Sigmoid colon (tissue), 7 donors: ENCODE results near the gene HDAC9. TPM values are rescaled to one million over a fixed set of nuclear protein-coding genes. Genes with fewer than 3 reads are reported as not detected.

Experiments
- DNase-seq: peaks from one replicate; pipeline ENCODE4 v3.0.0-alpha.2; 2019
- H3K27ac ChIP-seq, 4 donors: fragments of 200-600 bp; sonication (generic); one replicate each; pipeline ENCODE4 v1.5.1; 2016 to 2019; ENCODE audit warnings: mild to moderate bottlenecking in 1 of 4
- H3K27me3 ChIP-seq, 3 donors: fragments of 200-600 bp; sonication (generic); one replicate each; pipeline ENCODE4 v1.5.1; 2019; ENCODE audit warnings: mild to moderate bottlenecking in 1 of 3
- H3K36me3 ChIP-seq, 4 donors: fragments of 200-600 bp; sonication (generic); one replicate each; pipeline ENCODE4 v1.5.1; 2016 to 2019
- H3K4me1 ChIP-seq, 4 donors: fragments of 200-600 bp; sonication (generic); one replicate each; pipeline ENCODE4 v1.5.1; 2017 to 2019
- H3K4me3 ChIP-seq, 4 donors: fragments of 200-600 bp; sonication (generic); one replicate each; pipeline ENCODE4 v1.5.1; 2017 to 2019; ENCODE audit warnings: mild to moderate bottlenecking in 2 of 4, moderate library complexity in 1 of 4
- H3K9me3 ChIP-seq, 4 donors: fragments of 200-600 bp in 3 of 4; sonication (generic) in 3 of 4; one replicate each; pipeline versions ENCODE4 v1.5.1 to v1.6.1; 2013 to 2019
- CTCF ChIP-seq, 4 experiments: fragments of 450-650 bp in 3 of 4; fragments of 200-600 bp in 1 of 4; IDR thresholded peaks; one replicate each; pipeline ENCODE4 v1.5.1; 2016 to 2019; ENCODE audit warnings: antibody characterized with exemption in 4 of 4, mild to moderate bottlenecking in 3 of 4, moderate library complexity in 2 of 4
- EP300 ChIP-seq, 4 donors: sonication (generic); formaldehyde crosslinking; IDR thresholded peaks; one replicate each; pipeline ENCODE4 v1.6.1; 2017; ENCODE audit warnings: antibody characterized with exemption in 4 of 4
- POLR2A ChIP-seq, 2 donors: fragments of 450-650 bp; IDR thresholded peaks; one replicate each; pipeline ENCODE4 v1.6.1; 2016; ENCODE audit warnings: antibody characterized with exemption in 2 of 2, mild to moderate bottlenecking in 2 of 2, moderate library complexity in 2 of 2
- POLR2AphosphoS5 ChIP-seq, 4 donors: sonication (generic); formaldehyde crosslinking; IDR thresholded peaks; one replicate each; pipeline ENCODE4 v1.6.1; 2017; ENCODE audit warnings: antibody characterized with exemption in 4 of 4
- WGBS, 2 donors: extraction: QIAGEN DNeasy Blood & Tissue Kit; methylation state at CpG; one replicate each; pipeline ENCODE4 v1.1.7; 2013; 5-methylcytosine and 5-hydroxymethylcytosine counted together
- intact Hi-C: fragments of 100-400 bp; cut with DNase I; formaldehyde crosslinking; loops from one replicate; pipeline ENCODE4 v1.15.1; 2023
- polyA plus RNA-seq, 3 donors: library from polyadenylated mRNA; stranded (reverse); fragments of 200-250 nt; gene quantifications; one replicate each; pipeline ENCODE4 v1.2.3, GENCODE V29; 2013
- total RNA-seq, 4 donors: library from RNA; depleted of rRNA; stranded (reverse); fragments of >200 nt; gene quantifications; one replicate each; pipeline ENCODE4 v1.1.0, GENCODE V29; 2016
- donor health status: healthy with polysubstance abuse.
- donor health status: Bipolar disorder and iron deficiency.
- donor health status: healthy.

The HDAC9 gene
- total and polyA plus RNA-seq, 7 donors: 2.4 to 38.2 (median 22.2) TPM

- H3K9me3 ChIP-seq: no peaks in the 10 kb centered on the region
- no peaks in the 10 kb centered on the region for H3K4me1 ChIP-seq
- intact Hi-C loops: no loop called here
- H3K27me3 ChIP-seq: no peaks in the 10 kb centered on the region
- TF ChIP-seq EP300 (IDR thresholded peaks at IDR 0.05) (no peak), POLR2A (IDR thresholded peaks at IDR 0.05) (no peak), POLR2AphosphoS5 (IDR thresholded peaks at IDR 0.05) (no peak), CTCF (IDR thresholded peaks at IDR 0.05) (no peak)
- WGBS, 2 donors: 15 to 38% methylated on average over 2 of the region's 2 CpGs
- no peak for DNase-seq
- no peak overlapping the region for H3K4me3 ChIP-seq
- no peaks in the 10 kb centered on the region for H3K36me3 ChIP-seq
- no peak overlapping the region for H3K27ac ChIP-seq
Measured at GRCh38 chr7:18577096-18577771, 81.7 kb downstream of the HDAC9 start.

GRCh38 chr7:18579698-18580097 is 84.1 kb downstream of the HDAC9 start:
- DNase-seq: no peak
- H3K36me3 ChIP-seq: no peaks in the 10 kb centered on the region
- no peak overlapping the region for H3K27ac ChIP-seq
- no peak overlapping the region for H3K4me3 ChIP-seq
- WGBS, 2 donors: 81 to 88% methylated on average over 4 of the region's 4 CpGs
- intact Hi-C loops: no loop called here
- no peak for TF ChIP-seq POLR2AphosphoS5 (IDR thresholded peaks at IDR 0.05)
- TF ChIP-seq POLR2A (IDR thresholded peaks at IDR 0.05): no peak
- no peak for TF ChIP-seq EP300 (IDR thresholded peaks at IDR 0.05)
- TF ChIP-seq CTCF (IDR thresholded peaks at IDR 0.05): no peak
- no peaks in the 10 kb centered on the region for H3K27me3 ChIP-seq
- no peaks in the 10 kb centered on the region for H3K9me3 ChIP-seq
- peaks cover 0 to 6% (median 0%) of the 10 kb centered on the region in 4 donors for H3K4me1 ChIP-seq

- Histone ChIP-seq H3K4me3 (no peak overlapping the region), H3K9me3 (no peaks in the 10 kb centered on the region), H3K27ac (no peak overlapping the region), H3K27me3 (no peaks in the 10 kb centered on the region), H3K4me1 (peaks cover 0 to 6% (median 0%) of the 10 kb centered on the region in 4 donors), H3K36me3 (no peaks in the 10 kb centered on the region)
- TF ChIP-seq EP300 (IDR thresholded peaks at IDR 0.05) (no peak), POLR2A (IDR thresholded peaks at IDR 0.05) (no peak), POLR2AphosphoS5 (IDR thresholded peaks at IDR 0.05) (no peak), CTCF (IDR thresholded peaks at IDR 0.05) (no peak)
- 80 to 96% methylated on average over 1 of the region's 1 CpG for WGBS, 2 donors
- DNase-seq: no peak
- intact Hi-C loops: no loop called here
Measured at GRCh38 chr7:18580950-18581349, 85.4 kb downstream of the HDAC9 start.

- H3K9me3 ChIP-seq: no peaks in the 10 kb centered on the region
- no peak overlapping the region for H3K27ac ChIP-seq
- DNase-seq: no peak
- TF ChIP-seq POLR2A (IDR thresholded peaks at IDR 0.05) (no peak), EP300 (IDR thresholded peaks at IDR 0.05) (no peak), CTCF (IDR thresholded peaks at IDR 0.05) (no peak), POLR2AphosphoS5 (IDR thresholded peaks at IDR 0.05) (no peak)
- WGBS, 2 donors: 82 to 88% methylated on average over 2 of the region's 2 CpGs
- H3K27me3 ChIP-seq: no peaks in the 10 kb centered on the region
- H3K36me3 ChIP-seq: no peaks in the 10 kb centered on the region
- peaks cover 0 to 6% (median 0%) of the 10 kb centered on the region in 4 donors for H3K4me1 ChIP-seq
- intact Hi-C loops: no loop called here
- H3K4me3 ChIP-seq: no peak overlapping the region
Measured at GRCh38 chr7:18583305-18583704, 87.8 kb downstream of the HDAC9 start.

- WGBS, 2 donors: 45 to 64% methylated on average over 7 of the region's 7 CpGs
- DNase-seq: no peak
- no peaks in the 10 kb centered on the region for H3K27me3 ChIP-seq
- intact Hi-C loops: loop anchor here (2.0 kb wide), 1 partner anchor 77 kb away; no protein-coding TSS in a partner anchor
- H3K9me3 ChIP-seq: no peaks in the 10 kb centered on the region
- peaks cover 0 to 4% (median 0%) of the 10 kb centered on the region in 4 donors for H3K4me1 ChIP-seq
- no peak overlapping the region for H3K27ac ChIP-seq
- no peak overlapping the region for H3K4me3 ChIP-seq
- no peaks in the 10 kb centered on the region for H3K36me3 ChIP-seq
- TF ChIP-seq CTCF (IDR thresholded peaks at IDR 0.05) (no peak), POLR2AphosphoS5 (IDR thresholded peaks at IDR 0.05) (no peak), POLR2A (IDR thresholded peaks at IDR 0.05) (no peak), EP300 (IDR thresholded peaks at IDR 0.05) (no peak)
Measured at GRCh38 chr7:18590241-18590640, 94.7 kb downstream of the HDAC9 start.
